ENCODE results near the gene HSD3B7.

HSD3B7 gene

GRCh38 chr16:30984669-30985400 is at the start of gene HSD3B7 (continued):
- no peak for TF ChIP-seq ZNF169 (tag by site-specific recombination; IDR thresholded peaks at IDR 0.05)
- no peak for TF ChIP-seq ZNF677 (tag by site-specific recombination; IDR thresholded peaks at IDR 0.05)
- no peak for TF ChIP-seq ZNF830 (tag by site-specific recombination; IDR thresholded peaks at IDR 0.05; ENCODE audit: low read depth)
- TF ChIP-seq BCL11B (tag by site-specific recombination; IDR thresholded peaks at IDR 0.05; ENCODE audit: low read depth): no peak
- peak; percentile 49 for TF ChIP-seq ZIC2 (tag by site-specific recombination; IDR thresholded peaks at IDR 0.05)
- no peak for TF ChIP-seq ZNF19 (tag by site-specific recombination; IDR thresholded peaks at IDR 0.05; ENCODE audit: low read depth)
- no peak for TF ChIP-seq ZNF138 (tag by site-specific recombination; IDR thresholded peaks at IDR 0.05; ENCODE audit: borderline replicate concordance)
- TF ChIP-seq ZNF121 (tag by site-specific recombination; IDR thresholded peaks at IDR 0.05): no peak
- TF ChIP-seq HOXA7 (CRISPR knock-in tag; IDR thresholded peaks at IDR 0.05; ENCODE audit: borderline replicate concordance): no peak
- peak; percentile 78 for TF ChIP-seq ZNF629 (tag by site-specific recombination; IDR thresholded peaks at IDR 0.05)
- TF ChIP-seq ZNF707 (tag by site-specific recombination; IDR thresholded peaks at IDR 0.05): no peak
- TF ChIP-seq ZNF549 (tag by site-specific recombination; IDR thresholded peaks at IDR 0.05): no peak
- no peak for TF ChIP-seq ELK4 (IDR thresholded peaks at IDR 0.05; ENCODE audit: borderline replicate concordance, low read depth, low read length)
- no peak for TF ChIP-seq ZNF843 (tag by site-specific recombination; IDR thresholded peaks at IDR 0.05)
- TF ChIP-seq ZNF514 (tag by site-specific recombination; IDR thresholded peaks at IDR 0.05): no peak
- TF ChIP-seq ZNF24 (tag by site-specific recombination; IDR thresholded peaks at IDR 0.05): no peak
- TF ChIP-seq ZNF585B (tag by site-specific recombination; IDR thresholded peaks at IDR 0.05): no peak
- TF ChIP-seq ZNF202 (tag by site-specific recombination; IDR thresholded peaks at IDR 0.05; ENCODE audit: borderline replicate concordance): no peak
- no peak for TF ChIP-seq ZNF416 (tag by site-specific recombination; IDR thresholded peaks at IDR 0.05)
- TF ChIP-seq ZNF48 (tag by site-specific recombination; IDR thresholded peaks at IDR 0.05): no peak
- TF ChIP-seq TRIM28 (IDR thresholded peaks at IDR 0.05; ENCODE audit: borderline replicate concordance, low read length): no peak
- TF ChIP-seq ZNF292 (tag by site-specific recombination; IDR thresholded peaks at IDR 0.05; ENCODE audit: borderline replicate concordance, low read depth): no peak
- TF ChIP-seq ZNF184 (tag by site-specific recombination; IDR thresholded peaks at IDR 0.05): no peak
- no peak; the same call in 1 of the 2 replicates for TF ChIP-seq ZNF133 (tag by site-specific recombination; IDR thresholded peaks at IDR 0.05)
- no peak for TF ChIP-seq ZNF555 (tag by site-specific recombination; conservative IDR thresholded peaks at IDR 0.05)
- TF ChIP-seq, protein P1, sequence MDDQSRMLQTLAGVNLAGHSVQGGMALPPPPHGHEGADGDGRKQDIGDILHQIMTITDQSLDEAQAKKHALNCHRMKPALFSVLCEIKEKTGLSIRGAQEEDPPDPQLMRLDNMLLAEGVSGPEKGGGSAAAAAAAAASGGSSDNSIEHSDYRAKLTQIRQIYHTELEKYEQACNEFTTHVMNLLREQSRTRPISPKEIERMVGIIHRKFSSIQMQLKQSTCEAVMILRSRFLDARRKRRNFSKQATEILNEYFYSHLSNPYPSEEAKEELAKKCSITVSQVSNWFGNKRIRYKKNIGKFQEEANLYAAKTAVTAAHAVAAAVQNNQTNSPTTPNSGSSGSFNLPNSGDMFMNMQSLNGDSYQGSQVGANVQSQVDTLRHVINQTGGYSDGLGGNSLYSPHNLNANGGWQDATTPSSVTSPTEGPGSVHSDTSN (CRISPR knock-in tag; IDR thresholded peaks at IDR 0.05): no peak
- TF ChIP-seq, protein P2, sequence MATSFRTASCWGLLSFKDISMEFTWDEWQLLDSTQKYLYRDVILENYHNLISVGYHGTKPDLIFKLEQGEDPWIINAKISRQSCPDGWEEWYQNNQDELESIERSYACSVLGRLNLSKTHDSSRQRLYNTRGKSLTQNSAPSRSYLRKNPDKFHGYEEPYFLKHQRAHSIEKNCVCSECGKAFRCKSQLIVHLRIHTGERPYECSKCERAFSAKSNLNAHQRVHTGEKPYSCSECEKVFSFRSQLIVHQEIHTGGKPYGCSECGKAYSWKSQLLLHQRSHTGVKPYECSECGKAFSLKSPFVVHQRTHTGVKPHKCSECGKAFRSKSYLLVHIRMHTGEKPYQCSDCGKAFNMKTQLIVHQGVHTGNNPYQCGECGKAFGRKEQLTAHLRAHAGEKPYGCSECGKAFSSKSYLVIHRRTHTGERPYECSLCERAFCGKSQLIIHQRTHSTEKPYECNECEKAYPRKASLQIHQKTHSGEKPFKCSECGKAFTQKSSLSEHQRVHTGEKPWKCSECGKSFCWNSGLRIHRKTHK (tag by site-specific recombination; IDR thresholded peaks at IDR 0.05): no peak
- TF ChIP-seq, protein P3, sequence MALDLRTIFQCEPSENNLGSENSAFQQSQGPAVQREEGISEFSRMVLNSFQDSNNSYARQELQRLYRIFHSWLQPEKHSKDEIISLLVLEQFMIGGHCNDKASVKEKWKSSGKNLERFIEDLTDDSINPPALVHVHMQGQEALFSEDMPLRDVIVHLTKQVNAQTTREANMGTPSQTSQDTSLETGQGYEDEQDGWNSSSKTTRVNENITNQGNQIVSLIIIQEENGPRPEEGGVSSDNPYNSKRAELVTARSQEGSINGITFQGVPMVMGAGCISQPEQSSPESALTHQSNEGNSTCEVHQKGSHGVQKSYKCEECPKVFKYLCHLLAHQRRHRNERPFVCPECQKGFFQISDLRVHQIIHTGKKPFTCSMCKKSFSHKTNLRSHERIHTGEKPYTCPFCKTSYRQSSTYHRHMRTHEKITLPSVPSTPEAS (tag by site-specific recombination; IDR thresholded peaks at IDR 0.05): no peak
- TF ChIP-seq ZNF23 (tag by site-specific recombination; IDR thresholded peaks at IDR 0.05; ENCODE audit: borderline replicate concordance): no peak
- no peak for TF ChIP-seq ZSCAN16 (tag by site-specific recombination; IDR thresholded peaks at IDR 0.05)
- TF ChIP-seq ZSCAN18 (tag by site-specific recombination; IDR thresholded peaks at IDR 0.05): no peak
- TF ChIP-seq GLI2 (tag by site-specific recombination; IDR thresholded peaks at IDR 0.05; ENCODE audit: borderline replicate concordance, low read depth): no peak
- TF ChIP-seq, protein P4, sequence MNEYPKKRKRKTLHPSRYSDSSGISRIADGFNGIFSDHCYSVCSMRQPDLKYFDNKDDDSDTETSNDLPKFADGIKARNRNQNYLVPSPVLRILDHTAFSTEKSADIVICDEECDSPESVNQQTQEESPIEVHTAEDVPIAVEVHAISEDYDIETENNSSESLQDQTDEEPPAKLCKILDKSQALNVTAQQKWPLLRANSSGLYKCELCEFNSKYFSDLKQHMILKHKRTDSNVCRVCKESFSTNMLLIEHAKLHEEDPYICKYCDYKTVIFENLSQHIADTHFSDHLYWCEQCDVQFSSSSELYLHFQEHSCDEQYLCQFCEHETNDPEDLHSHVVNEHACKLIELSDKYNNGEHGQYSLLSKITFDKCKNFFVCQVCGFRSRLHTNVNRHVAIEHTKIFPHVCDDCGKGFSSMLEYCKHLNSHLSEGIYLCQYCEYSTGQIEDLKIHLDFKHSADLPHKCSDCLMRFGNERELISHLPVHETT (tag by site-specific recombination; IDR thresholded peaks at IDR 0.05): peak; percentile 75; the same call in 1 of the 2 replicates
- no peak for TF ChIP-seq YY1 (tag by site-specific recombination; IDR thresholded peaks at IDR 0.05)
- no peak for TF ChIP-seq WT1 (tag by site-specific recombination; IDR thresholded peaks at IDR 0.05)
